Peyer's patch (tissue), 4 donors: ENCODE data around the gene PDE4D. TPM values are rescaled to one million over a fixed set of nuclear protein-coding genes. Genes with fewer than 3 reads are reported as not detected.
"Not testable (repeated sequence)": the region's sequence is repeated elsewhere in the genome, so short reads cannot be mapped to it uniquely, and the experiment has no call there.

Experiments
- DNase-seq, 3 donors: peaks; one replicate each; pipeline ENCODE4 v3.0.0-alpha.2; 2017 to 2019
- H3K27ac ChIP-seq, 4 donors: fragments of 200-600 bp; sonication (generic); one replicate each; pipeline ENCODE4 v1.5.1; 2016 to 2019
- H3K27me3 ChIP-seq, 2 donors: fragments of 200-600 bp; sonication (generic); one replicate each; pipeline ENCODE4 v1.5.1; 2019
- H3K36me3 ChIP-seq, 3 donors: fragments of 200-600 bp; sonication (generic); one replicate each; pipeline ENCODE4 v1.5.1; 2016 to 2019
- H3K4me1 ChIP-seq, 4 donors: fragments of 200-600 bp; sonication (generic); one replicate each; pipeline ENCODE4 v1.5.1; 2016 to 2019
- H3K4me3 ChIP-seq, 4 donors: fragments of 200-600 bp; sonication (generic); 1 replicate in 3 of 4; 2 replicates in 1 of 4; pipeline ENCODE4 v1.5.1; 2016 to 2019; ENCODE audit warnings: mild to moderate bottlenecking in 1 of 4
- H3K9me3 ChIP-seq, 4 donors: fragments of 200-600 bp; sonication (generic); one replicate each; pipeline ENCODE4 v1.5.1; 2016 to 2019; ENCODE audit warnings: mild to moderate bottlenecking in 1 of 4
- POLR2A ChIP-seq, 2 donors: fragments of 450-650 bp; IDR thresholded peaks; one replicate each; pipeline ENCODE4 v1.5.1; 2017; ENCODE audit warnings: antibody characterized with exemption in 2 of 2, mild to moderate bottlenecking in 2 of 2, moderate library complexity in 2 of 2
- total RNA-seq, 4 donors: library from RNA; depleted of rRNA; stranded (reverse); fragments of >200 nt; gene quantifications; one replicate each; pipeline ENCODE4 v1.1.0, GENCODE V29; 2016
- TF ChIP-seq, protein P1 (sequence below), 6 experiments: fragments of 450-650 bp in 4 of 6; fragments of 200-600 bp in 2 of 6; sonication (generic) in 1 of 6; IDR thresholded peaks; one replicate each; pipeline ENCODE4 v1.5.1; 2017 to 2019; ENCODE audit warnings: antibody characterized with exemption in 6 of 6, mild to moderate bottlenecking in 3 of 6, moderate library complexity in 1 of 6

PDE4D gene
- total RNA-seq, 4 donors from 2014 or later, result 19.8 to 89.1 (median 43.9) TPM

DNA sequence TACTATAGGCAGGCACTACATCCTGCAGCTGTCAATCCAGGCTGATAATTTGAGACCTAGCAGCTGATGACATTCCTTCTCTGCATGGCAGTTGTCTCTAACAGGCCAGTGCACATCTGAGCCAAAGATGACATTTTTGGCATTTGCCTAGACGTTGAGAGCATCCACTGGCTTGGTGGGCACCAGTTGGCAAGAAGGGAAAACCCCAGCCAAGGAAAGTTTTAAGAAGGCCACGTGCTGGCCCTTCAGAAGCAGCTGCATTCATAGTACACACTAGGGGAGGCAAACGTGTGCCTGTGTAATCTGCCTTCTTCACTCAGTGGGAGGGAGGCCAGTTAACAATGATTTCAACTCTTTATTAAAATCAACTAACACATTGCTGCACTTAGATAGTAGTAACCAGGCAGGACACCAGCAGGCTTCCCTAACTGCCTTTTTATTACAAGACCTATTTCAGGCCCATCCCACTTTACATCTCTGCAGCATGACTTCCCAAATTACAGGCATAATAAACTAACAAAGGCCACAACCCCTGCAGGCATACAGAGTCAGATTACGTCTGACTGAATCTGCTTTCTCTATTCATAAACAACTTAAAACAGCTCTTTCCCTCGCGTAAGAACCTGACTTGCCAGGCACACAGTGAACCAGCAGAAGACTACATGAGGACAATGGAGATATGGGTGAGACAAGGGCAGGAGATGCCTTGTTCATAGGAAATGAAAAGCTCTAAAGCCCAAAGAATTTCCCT is 576.3 kb downstream of the PDE4D start:
- no peak for DNase-seq
- H3K27ac ChIP-seq, result peak overlapping the region; percentile 18 to 64 (median 32)
- no peaks in the 10 kb centered on the region for H3K9me3 ChIP-seq
- TF ChIP-seq, protein P1, sequence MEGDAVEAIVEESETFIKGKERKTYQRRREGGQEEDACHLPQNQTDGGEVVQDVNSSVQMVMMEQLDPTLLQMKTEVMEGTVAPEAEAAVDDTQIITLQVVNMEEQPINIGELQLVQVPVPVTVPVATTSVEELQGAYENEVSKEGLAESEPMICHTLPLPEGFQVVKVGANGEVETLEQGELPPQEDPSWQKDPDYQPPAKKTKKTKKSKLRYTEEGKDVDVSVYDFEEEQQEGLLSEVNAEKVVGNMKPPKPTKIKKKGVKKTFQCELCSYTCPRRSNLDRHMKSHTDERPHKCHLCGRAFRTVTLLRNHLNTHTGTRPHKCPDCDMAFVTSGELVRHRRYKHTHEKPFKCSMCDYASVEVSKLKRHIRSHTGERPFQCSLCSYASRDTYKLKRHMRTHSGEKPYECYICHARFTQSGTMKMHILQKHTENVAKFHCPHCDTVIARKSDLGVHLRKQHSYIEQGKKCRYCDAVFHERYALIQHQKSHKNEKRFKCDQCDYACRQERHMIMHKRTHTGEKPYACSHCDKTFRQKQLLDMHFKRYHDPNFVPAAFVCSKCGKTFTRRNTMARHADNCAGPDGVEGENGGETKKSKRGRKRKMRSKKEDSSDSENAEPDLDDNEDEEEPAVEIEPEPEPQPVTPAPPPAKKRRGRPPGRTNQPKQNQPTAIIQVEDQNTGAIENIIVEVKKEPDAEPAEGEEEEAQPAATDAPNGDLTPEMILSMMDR (IDR thresholded peaks at IDR 0.05), result no peak
- TF ChIP-seq POLR2A (IDR thresholded peaks at IDR 0.05), result no peak
- peaks cover 0 to 34% (median 5%) of the 10 kb centered on the region in 4 donors for H3K4me1 ChIP-seq
- no peak overlapping the region for H3K4me3 ChIP-seq
- H3K36me3 ChIP-seq, result no peaks in the 10 kb centered on the region
- no peaks in the 10 kb centered on the region for H3K27me3 ChIP-seq

DNA sequence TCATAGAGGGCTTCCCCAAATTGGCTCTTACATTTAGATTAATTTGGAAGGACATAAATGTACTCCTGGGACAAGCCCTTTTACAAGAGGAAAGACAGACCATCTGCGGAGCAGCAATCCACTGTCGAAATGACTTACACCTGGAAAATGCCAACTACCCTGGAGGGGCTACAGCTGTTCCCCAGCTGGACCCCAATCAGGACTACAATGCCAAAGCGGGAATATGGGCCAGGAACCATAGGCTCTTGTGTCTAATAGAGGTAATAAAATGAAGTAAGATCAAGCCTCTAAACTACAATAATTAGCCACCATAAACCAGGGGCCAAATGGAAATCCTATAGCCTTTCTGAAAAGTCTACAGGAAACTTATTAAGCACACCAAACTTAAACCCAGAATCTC is 581.3 kb downstream of the PDE4D start:
- Histone ChIP-seq H3K36me3 (no peaks in the 10 kb centered on the region), H3K27ac (no peak overlapping the region), H3K9me3 (no peaks in the 10 kb centered on the region), H3K4me3 (no peak overlapping the region), H3K4me1 (peaks cover 0 to 6% (median 3%) of the 10 kb centered on the region in 4 donors), H3K27me3 (no peaks in the 10 kb centered on the region)
- DNase-seq, result no peak
- TF ChIP-seq, protein P1 (IDR thresholded peaks at IDR 0.05), result no peak
- TF ChIP-seq POLR2A (IDR thresholded peaks at IDR 0.05), result no peak

DNA sequence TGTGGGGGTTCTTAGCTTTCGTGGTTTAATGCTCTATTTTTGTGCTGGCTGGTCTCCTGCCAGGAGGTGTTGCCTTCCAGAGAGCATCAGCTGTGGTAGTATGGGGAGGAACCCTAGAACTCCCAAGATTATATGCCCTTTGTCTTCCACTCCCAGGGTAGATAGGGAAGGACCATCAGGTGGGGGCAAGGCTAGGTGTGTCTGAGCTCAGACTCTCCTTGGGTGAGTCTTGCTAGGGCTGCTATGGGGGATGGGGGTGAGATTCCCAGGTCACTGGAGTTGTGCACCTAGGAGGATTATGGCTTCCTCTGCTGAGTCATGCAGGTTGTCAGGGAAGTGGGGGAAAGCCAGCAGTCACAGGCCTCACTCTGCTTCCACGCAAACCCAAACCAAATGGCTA is 584.8 kb downstream of the PDE4D start:
- H3K27me3 ChIP-seq, H3K36me3 ChIP-seq, H3K27ac ChIP-seq, H3K4me3 ChIP-seq, H3K9me3 ChIP-seq, DNase-seq, H3K4me1 ChIP-seq: not testable (repeated sequence)

DNA sequence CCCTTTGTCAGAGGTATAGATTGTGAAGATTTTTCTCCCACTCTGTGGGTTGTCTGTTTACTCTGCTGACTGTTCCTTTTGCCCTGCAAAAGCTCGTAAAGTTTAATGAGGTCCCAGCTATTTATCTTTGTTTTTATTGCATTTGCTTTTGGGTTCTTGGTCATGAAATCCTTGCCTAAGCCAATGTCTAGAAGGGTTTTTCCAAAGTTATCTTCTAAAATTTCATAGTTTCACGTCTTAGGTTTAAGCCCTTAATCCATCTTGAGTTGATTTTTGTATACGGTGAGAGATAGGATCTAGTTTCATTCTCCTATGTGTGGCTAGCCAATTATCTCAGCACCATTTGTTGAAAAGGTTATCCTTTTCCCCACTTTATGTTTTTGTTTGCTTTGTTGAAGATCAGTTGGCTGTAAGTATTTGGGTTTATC is 590.2 kb downstream of the PDE4D start:
- H3K36me3 ChIP-seq, H3K4me1 ChIP-seq, H3K9me3 ChIP-seq, DNase-seq, H3K27ac ChIP-seq, H3K4me3 ChIP-seq, H3K27me3 ChIP-seq: not testable (repeated sequence)

DNA sequence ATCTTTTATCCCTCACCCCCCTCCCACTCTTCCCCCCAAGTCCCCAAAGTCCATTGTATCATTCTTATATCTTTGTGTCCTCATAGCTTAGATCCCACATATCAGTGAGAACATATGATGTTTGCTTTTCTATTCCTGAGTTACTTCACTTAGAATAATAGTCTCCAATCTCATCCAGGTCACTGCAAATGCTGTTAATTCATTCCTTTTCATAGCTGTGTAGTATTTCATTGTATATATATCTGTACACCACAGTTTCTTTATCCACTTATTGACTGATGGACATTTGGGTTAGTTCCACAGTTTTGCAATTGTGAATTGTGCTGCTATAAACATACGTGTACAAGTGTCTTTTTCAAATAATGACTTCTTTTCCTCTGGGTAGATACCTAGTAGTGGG is 591.0 kb downstream of the PDE4D start:
- not testable (repeated sequence) for H3K27me3 ChIP-seq, DNase-seq, H3K9me3 ChIP-seq, H3K4me3 ChIP-seq, H3K36me3 ChIP-seq, H3K4me1 ChIP-seq, H3K27ac ChIP-seq

DNA sequence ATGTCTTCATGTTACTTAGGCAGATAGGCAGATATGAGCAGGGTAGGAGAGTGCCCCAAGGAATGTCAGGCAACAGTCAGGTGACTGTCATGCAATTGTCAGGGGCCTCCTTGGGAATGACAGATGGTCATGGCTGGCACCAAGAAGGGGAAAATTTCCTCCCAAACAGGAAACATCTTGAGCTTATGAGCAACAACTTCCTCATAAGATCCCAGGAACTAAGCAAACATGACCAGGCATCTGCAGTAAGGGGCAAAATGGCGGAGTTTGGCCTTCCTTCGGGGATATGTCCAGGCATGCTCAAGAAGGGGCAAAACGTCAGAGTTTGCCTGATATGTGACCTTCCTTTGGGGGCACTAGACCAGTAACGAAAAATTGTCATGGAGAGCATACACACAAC is 591.8 kb downstream of the PDE4D start:
- H3K9me3 ChIP-seq, result no peaks in the 10 kb centered on the region
- TF ChIP-seq, protein P1 (IDR thresholded peaks at IDR 0.05), result no peak
- TF ChIP-seq POLR2A (IDR thresholded peaks at IDR 0.05), result no peak
- DNase-seq, result no peak
- no peaks in the 10 kb centered on the region for H3K36me3 ChIP-seq
- no peak overlapping the region for H3K4me3 ChIP-seq
- peaks cover 0 to 7% (median 0%) of the 10 kb centered on the region in 4 donors for H3K4me1 ChIP-seq
- H3K27ac ChIP-seq, result no peak overlapping the region
- no peaks in the 10 kb centered on the region for H3K27me3 ChIP-seq

DNA sequence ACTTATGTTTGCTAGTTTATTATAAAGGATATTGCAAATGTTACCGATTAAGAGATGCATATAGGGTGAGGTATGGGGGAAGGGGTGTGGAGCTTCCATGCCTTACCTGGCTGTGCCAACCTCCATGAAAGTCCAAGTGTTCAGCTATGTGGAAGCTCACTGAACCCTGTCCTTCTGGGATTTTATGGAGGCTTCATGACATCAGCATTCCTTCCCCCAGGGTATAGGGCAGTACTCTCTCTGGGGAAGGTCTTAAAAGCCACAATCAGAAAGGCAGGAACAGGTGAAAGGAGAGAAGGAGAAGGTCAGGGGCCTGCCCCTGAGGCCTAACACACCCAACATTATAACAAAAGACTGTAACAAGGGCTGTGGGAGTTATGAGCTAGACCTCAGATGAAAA is 592.6 kb downstream of the PDE4D start:
- Histone ChIP-seq H3K27me3 (no peaks in the 10 kb centered on the region), H3K36me3 (no peaks in the 10 kb centered on the region), H3K4me1 (peaks cover 0 to 7% (median 0%) of the 10 kb centered on the region in 4 donors), H3K27ac (no peak overlapping the region), H3K9me3 (no peaks in the 10 kb centered on the region), H3K4me3 (no peak overlapping the region)
- no peak for TF ChIP-seq POLR2A (IDR thresholded peaks at IDR 0.05)
- TF ChIP-seq, protein P1 (IDR thresholded peaks at IDR 0.05), result peak in 1 of 6 experiments; percentile 19
- no peak for DNase-seq
